A673 (cell line): ENCODE measurements around the gene CRP. TPM values are rescaled to one million over a fixed set of nuclear protein-coding genes. Genes with fewer than 3 reads are reported as not detected.

Experiments used
- BruUV-seq: library from RNA; stranded (reverse); fragments of 400-500 nt; replicated peaks from 2 replicates; lab custom pipeline; 2021; lab: Mats Ljungman, UMichigan
- CTCF ChIA-PET: fragments of 300-600 bp; sonication (Branson Sonifier 250); formaldehyde crosslinking; loops from one replicate; lab custom pipeline; 2022; ENCODE audit warnings: antibody characterized with exemption; lab: Charles Lee
- POLR2A ChIA-PET: fragments of 300-600 bp; sonication (Branson Sonifier 250); formaldehyde crosslinking; loops from one replicate; lab custom pipeline; 2022; ENCODE audit warnings: antibody characterized with exemption; ENCODE audit not compliant: low non-redundant PET; lab: Charles Lee
- DNase-seq: peaks from one replicate; pipeline ENCODE4 v3.0.0-alpha.2; 2015; ENCODE audit warnings: low spot score
- H3K27ac ChIP-seq: fragments of 200-600 bp; sonication (generic); 2 replicates; pipeline ENCODE4 v1.5.1; 2016; ENCODE audit warnings: mixed run types, low read depth, mild to moderate bottlenecking, mixed read lengths, antibody characterized with exemption, low read length; ENCODE audit not compliant: poor library complexity, severe bottlenecking
- H3K27me3 ChIP-seq: fragments of 200-600 bp; sonication (generic); replicated peaks from 2 replicates; pipeline ENCODE4 v1.6.1; 2017; ENCODE audit warnings: mixed run types, low read depth, mild to moderate bottlenecking, mixed read lengths, antibody characterized with exemption, low read length; ENCODE audit not compliant: insufficient read depth, poor library complexity
- H3K36me3 ChIP-seq: fragments of 200-600 bp; sonication (generic); 2 replicates; pipeline ENCODE4 v1.6.1; 2016; ENCODE audit warnings: mixed run types, mild to moderate bottlenecking, mixed read lengths, antibody characterized with exemption, low read length; ENCODE audit not compliant: insufficient read depth, poor library complexity, severe bottlenecking
- H3K4me1 ChIP-seq: fragments of 200-600 bp; sonication (generic); 2 replicates; pipeline ENCODE4 v1.6.1; 2017; ENCODE audit warnings: mixed run types, mild to moderate bottlenecking, mixed read lengths, antibody characterized with exemption, low read length; ENCODE audit not compliant: insufficient read depth, poor library complexity, severe bottlenecking
- H3K4me3 ChIP-seq: fragments of 200-600 bp; sonication (generic); 2 replicates; pipeline ENCODE4 v1.5.1; 2016; ENCODE audit warnings: low read depth, mixed run types, mild to moderate bottlenecking, mixed read lengths, low read length; ENCODE audit not compliant: poor library complexity, severe bottlenecking
- H3K9me3 ChIP-seq: fragments of 200-600 bp; sonication (generic); 2 replicates; pipeline ENCODE4 v1.6.1; 2016; ENCODE audit warnings: mixed run types, low read depth, mild to moderate bottlenecking, mixed read lengths, antibody characterized with exemption, low read length; ENCODE audit not compliant: poor library complexity, severe bottlenecking
- CTCF ChIP-seq: fragments of 300-800, 200-600 bp; sonication (generic); conservative IDR thresholded peaks from 2 replicates; pipeline ENCODE4 v1.5.1; 2017; ENCODE audit warnings: low read depth, mild to moderate bottlenecking, antibody characterized with exemption, low read length, moderate library complexity, mixed read lengths
- EZH2 ChIP-seq: fragments of 200-600 bp; sonication (generic); IDR thresholded peaks from 2 replicates; pipeline ENCODE4 v1.6.1; 2017; ENCODE audit warnings: borderline replicate concordance, low read depth, mild to moderate bottlenecking, mixed read lengths, antibody characterized with exemption, low read length; ENCODE audit not compliant: poor library complexity, severe bottlenecking
- intact Hi-C: fragments of 100-400 bp; cut with micrococcal nuclease; formaldehyde crosslinking; loops from one replicate; pipeline ENCODE4 v1.10.0; 2022; ENCODE audit not compliant: unreplicated experiment
- total RNA-seq: library from RNA; stranded (reverse); gene quantifications from 2 replicates; pipeline ENCODE4 v1.2.3, GENCODE V29; 2021

Gene CRP
- total RNA-seq, 1 experiment from 2014 or later, result not detected

DNA sequence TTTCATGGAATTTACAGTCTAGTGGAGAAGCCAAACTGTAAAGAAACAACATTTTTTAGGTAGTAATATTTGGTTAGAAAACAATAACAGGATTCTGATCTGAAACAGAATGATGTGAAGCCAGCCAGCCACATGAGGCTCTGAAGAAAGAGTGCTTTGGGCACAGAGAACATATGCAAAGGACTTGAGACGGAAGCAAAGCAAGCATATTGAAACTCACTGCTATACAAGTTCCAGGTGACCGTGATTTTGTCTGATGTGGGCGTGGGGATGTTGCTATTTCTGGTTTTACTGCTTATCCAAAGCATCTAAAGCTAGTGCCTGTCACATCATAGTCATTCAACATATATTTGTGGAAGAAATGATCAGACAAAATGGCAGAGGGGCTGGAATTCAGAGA, 14.7 kb downstream of the CRP start:
- BruUV-seq, result no TSS peak
- intact Hi-C loops, result no loop called here
- H3K27ac ChIP-seq, result no peak overlapping the region
- peaks cover 52% of the 10 kb centered on the region for H3K27me3 ChIP-seq
- ChIA-PET CTCF (no interaction called here), POLR2A (no interaction called here)
- TF ChIP-seq CTCF (no peak), EZH2 (no peak)
- no peak overlapping the region for H3K4me3 ChIP-seq
- no peaks in the 10 kb centered on the region for H3K9me3 ChIP-seq
- no peaks in the 10 kb centered on the region for H3K36me3 ChIP-seq
- no peaks in the 10 kb centered on the region for H3K4me1 ChIP-seq
- DNase-seq, result no peak

- no peak overlapping the region for H3K4me3 ChIP-seq
- H3K4me1 ChIP-seq, result no peaks in the 10 kb centered on the region
- POLR2A ChIA-PET, result no interaction called here
- no TSS peak for BruUV-seq
- intact Hi-C loops, result no loop called here
- no peak for TF ChIP-seq CTCF
- no peak for TF ChIP-seq EZH2
- H3K36me3 ChIP-seq, result no peaks in the 10 kb centered on the region
- DNase-seq, result no peak
- H3K27me3 ChIP-seq, result peaks cover 52% of the 10 kb centered on the region
- no peaks in the 10 kb centered on the region for H3K9me3 ChIP-seq
- H3K27ac ChIP-seq, result no peak overlapping the region
- CTCF ChIA-PET, result no interaction called here
Observed at GRCh38 chr1:159699246-159699645, 15.1 kb downstream of the CRP start.

DNA sequence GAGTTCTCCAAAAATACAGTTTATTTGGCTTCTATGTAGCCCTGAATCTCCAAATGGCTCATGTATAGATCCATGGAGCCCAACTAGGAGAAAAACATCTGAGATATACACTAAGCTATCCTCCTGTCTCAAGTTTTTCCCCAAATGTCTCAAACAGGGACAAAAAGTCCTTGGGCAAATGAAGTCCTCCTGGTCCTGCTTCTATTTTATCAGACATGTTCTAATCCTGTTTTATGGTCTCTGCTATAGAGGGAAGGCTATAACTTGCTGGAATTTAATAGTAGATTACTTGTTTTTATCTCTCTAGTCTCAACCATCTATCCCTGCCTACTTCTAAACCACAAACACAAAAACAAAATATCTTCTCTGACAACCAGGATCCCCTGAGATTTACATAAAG, 26.9 kb downstream of the CRP start:
- H3K36me3 ChIP-seq, result no peaks in the 10 kb centered on the region
- BruUV-seq, result no TSS peak
- CTCF ChIA-PET, result no interaction called here
- no peak overlapping the region for H3K4me3 ChIP-seq
- intact Hi-C loops, result no loop called here
- no peak for DNase-seq
- no peaks in the 10 kb centered on the region for H3K9me3 ChIP-seq
- H3K4me1 ChIP-seq, result no peaks in the 10 kb centered on the region
- H3K27me3 ChIP-seq, result peaks cover 46% of the 10 kb centered on the region
- POLR2A ChIA-PET, result no interaction called here
- no peak overlapping the region for H3K27ac ChIP-seq
- TF ChIP-seq EZH2 (no peak), CTCF (no peak)
